HG03457 (cell line): ENCODE data around the gene TCEAL7.

Experiments used
- ATAC-seq: cut with Tn5 transposase; IDR thresholded peaks from one replicate; pipeline ENCODE4 v1.9.1; 2021; ENCODE audit warnings: moderate number of reproducible peaks; ENCODE audit not compliant: unreplicated experiment

The TCEAL7 gene

DNA sequence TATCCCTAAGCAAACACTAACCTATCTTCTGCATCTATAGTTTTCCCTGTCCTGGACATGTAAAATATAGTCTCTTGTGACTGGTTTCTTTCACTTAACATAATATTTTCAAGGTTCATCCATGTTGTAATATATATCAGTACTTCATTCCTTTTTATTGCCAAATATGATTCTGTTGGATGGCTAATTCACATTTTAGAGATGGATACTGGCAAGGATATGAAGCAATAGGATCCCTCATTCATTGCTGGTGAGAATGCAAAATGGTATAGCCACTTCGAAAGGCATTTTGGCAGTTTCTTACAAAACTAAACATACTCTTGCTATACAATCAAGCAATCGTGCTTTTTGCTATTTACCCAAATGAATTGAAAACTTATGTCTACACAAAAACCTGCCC, 33.0 kb downstream of the TCEAL7 start:
- ATAC-seq = no peak

DNA sequence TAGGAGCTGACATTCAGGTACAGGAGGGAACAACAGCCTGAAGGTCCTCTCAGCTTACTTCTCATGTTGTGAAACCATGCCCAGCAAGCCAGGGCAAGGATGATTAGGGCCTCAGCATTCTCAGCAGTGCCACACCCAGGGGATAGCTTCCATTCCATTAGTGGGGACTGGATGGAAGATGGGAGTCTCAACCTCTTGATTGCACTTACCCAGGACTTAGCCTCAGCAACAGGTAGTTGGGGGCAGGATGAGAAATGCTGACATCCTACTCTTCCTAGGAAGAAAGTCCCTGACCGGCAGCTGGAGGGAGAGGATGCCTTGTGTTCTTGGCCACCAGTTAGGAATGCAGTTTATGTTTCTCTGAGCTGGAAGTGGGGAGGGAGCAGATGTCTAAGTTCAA, 37.5 kb downstream of the TCEAL7 start:
- no peak for ATAC-seq

- ATAC-seq = no peak
Measured at GRCh38 chrX:103369479-103369878, 39.4 kb downstream of the TCEAL7 start.

DNA sequence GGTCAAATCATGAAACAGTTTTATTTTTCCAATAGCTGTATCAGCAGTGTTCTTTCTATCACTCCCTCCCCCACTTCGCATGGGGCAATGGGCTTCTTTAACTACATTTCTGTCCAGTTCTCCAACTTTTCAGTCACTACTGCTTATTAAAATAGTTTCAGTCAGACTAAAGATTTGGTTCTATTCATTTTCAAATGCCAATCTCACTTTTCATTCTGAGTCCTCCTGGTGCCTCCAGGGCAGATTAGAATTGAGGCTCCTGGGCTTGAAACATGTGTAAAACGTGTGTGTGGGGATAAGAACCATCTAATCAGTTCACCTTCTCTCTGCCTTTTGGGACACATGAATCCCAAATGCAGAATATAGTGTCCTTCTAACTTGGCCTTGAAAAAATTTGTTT, 42.8 kb downstream of the TCEAL7 start:
- no peak for ATAC-seq

DNA sequence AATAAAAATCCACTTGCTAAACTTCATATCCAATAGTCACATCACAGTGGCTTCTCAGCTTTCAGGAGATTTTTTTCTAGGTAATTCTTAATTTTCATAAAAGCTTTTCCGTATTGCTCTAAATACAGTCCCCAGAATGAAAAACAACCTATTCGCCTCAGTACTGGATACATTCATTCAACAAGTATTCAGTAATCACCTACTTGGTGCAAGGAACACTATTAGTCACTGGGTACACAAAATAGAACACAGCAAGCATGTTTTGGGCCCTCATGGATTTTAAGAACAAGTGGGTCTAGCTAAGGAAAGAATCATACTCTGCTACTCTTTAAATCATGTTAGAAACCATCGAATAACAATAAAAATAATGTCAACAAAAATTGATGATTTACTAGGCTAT, 43.5 kb downstream of the TCEAL7 start:
- no peak for ATAC-seq

- no peak for ATAC-seq
Measured at GRCh38 chrX:103376118-103376978, 46.3 kb downstream of the TCEAL7 start, which contains the start of gene BEX3. TSS of gene BEX3 (plus strand) at chrX:103376538. CDS start at chrX:103377522, 984 bp downstream.

DNA sequence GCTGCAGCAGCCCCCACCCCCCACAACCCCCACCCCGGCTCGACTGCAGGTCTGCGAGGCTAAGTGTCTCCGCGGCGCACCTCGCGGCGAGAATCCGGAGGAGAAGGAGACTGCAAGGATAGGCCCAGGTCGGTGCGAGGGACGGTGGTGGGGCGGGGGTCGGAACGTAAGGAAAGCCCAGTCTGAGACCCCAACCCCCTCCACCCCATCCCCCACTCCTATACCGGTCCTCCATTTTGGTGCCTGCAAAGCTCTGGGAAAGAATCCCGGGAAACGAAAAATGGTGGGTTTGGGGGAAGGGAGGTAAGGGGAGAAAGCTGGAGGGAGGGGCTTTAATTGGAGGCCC, 46.9 kb downstream of the TCEAL7 start:
- no peak for ATAC-seq

DNA sequence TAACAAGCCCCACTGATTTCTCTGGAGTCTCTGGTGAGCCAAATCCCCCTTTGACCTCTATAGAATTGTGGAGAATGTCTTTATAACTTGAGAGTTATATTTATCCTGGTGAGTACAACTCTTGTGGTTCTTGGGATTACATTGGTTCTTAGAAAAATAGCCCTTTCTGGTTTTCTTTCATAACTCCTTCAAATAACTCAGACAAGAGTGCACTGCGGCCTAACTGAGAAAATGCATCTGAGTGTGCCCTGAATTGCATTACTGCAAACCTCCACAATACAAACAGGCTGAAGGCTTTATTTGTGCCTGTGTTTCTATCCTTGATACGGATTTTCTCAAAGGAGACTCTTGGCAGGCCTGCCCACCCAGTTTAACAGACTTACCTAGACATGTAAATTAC, 49.0 kb downstream of the TCEAL7 start:
- no peak for ATAC-seq
